C4-2B (cell line): ENCODE measurements around the gene TMEM117.
"Not testable (repeated sequence)": the region's sequence is repeated elsewhere in the genome, so short reads cannot be mapped to it uniquely, and the experiment has no call there.

Source experiments
- ZFX ChIP-seq: fragments of 450-650 bp; IDR thresholded peaks from 2 replicates; pipeline ENCODE4 v1.6.1; 2017
- TF ChIP-seq, protein P1 (sequence below): fragments of 450-650 bp; conservative IDR thresholded peaks from 2 replicates; pipeline ENCODE4 v1.5.1; 2017; ENCODE audit warnings: mild to moderate bottlenecking

GRCh38 chr12:44379113-44379512 is 543.2 kb downstream of the TMEM117 start:
- TF ChIP-seq, protein P1, sequence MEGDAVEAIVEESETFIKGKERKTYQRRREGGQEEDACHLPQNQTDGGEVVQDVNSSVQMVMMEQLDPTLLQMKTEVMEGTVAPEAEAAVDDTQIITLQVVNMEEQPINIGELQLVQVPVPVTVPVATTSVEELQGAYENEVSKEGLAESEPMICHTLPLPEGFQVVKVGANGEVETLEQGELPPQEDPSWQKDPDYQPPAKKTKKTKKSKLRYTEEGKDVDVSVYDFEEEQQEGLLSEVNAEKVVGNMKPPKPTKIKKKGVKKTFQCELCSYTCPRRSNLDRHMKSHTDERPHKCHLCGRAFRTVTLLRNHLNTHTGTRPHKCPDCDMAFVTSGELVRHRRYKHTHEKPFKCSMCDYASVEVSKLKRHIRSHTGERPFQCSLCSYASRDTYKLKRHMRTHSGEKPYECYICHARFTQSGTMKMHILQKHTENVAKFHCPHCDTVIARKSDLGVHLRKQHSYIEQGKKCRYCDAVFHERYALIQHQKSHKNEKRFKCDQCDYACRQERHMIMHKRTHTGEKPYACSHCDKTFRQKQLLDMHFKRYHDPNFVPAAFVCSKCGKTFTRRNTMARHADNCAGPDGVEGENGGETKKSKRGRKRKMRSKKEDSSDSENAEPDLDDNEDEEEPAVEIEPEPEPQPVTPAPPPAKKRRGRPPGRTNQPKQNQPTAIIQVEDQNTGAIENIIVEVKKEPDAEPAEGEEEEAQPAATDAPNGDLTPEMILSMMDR, result not testable (repeated sequence)
- not testable (repeated sequence) for TF ChIP-seq ZFX
